NCI-H446 treated with DMSO at 0.1 percent for 48 hours (cell line): ENCODE data around the gene MYH3.
"Not testable (repeated sequence)": the region's sequence is repeated elsewhere in the genome, so short reads cannot be mapped to it uniquely, and the experiment has no call there.

Experiments used
- DNase-seq: peaks from one replicate; lab custom pipeline; 2025; lab: John Stamatoyannopoulos, UW

Gene MYH3

GRCh38 chr17:10657148-10657547 lies at the start of gene MYH3:
Gene MYH3 (minus strand): TSS chr17:10657309. CDS start chr17:10655064, 2,245 bp downstream.
- no peak for DNase-seq

GRCh38 chr17:10705727-10706126 lies 48.6 kb upstream of the MYH3 start:
- no peak for DNase-seq

DNA sequence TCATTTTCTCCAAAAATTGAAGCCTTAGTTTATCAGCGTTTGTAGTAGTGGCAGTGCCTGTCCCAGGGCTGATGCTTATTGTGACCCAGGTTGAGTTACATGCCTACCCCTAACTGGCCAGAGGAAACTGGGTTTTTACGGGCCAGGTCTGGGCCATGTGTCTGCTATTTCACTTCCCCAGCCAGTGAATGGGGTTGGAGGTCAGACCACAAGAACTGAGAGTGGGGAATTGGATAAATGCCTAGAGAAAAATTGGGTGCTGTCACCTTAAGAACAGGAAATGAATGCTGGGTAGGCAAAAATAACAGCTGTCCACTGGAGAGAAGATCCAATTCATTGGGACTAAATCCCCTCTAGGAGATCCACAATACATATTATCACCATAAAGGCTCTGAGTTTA lies 45.5 kb upstream of the MYH3 start:
- no peak for DNase-seq

- no peak for DNase-seq
Observed at GRCh38 chr17:10699856-10700255, 42.7 kb upstream of the MYH3 start.

GRCh38 chr17:10698096-10698818 lies 41.1 kb upstream of the MYH3 start:
- no peak for DNase-seq

DNA sequence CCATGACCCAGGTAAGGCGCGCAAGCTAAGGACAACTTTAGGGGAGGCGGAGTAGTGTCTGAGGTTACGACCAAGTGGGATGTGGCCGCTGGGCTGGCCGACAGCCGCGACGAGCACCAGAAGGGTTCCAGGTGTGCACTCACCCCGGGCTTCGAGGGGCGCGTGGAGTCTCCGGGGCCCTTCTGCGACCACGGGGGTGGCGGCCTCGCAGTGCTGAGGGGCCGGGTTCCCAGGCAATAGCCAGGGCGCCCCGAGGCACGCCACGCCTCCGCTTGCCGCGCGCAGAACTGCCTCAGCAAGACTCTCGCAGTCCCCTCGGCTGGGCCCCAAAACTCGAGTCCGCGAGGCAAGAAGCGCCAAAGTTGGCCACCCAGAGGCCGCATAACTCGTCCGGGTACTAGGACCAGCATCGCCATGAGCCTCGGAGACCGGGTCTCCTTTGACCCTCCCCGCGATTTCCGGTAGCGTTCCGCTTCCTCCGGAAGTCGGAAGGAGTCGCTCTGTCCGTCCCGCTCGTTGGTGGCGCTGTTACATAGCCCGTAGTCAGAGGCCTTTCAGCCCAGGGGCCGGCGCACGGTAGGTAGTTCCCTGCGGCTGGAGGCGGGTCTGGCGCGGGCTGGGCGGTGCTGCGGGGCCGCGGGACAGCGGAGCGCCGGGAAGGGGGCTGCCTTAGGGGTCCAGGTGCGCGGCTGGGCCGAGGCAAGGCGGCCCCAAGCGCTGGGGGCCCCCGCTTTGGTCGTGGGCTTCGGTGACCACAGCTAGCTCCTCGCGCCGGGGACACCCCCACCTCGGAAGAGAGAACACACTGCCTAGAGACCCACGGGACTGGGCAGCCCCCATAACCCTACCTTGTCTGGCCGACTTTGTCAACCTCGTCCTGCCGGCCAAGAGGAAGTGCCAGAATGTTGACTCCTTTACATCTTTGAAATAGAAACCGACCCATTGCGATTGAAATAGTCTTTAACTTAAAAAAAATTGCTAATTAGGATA lies 40.3 kb upstream of the MYH3 start, which contains the start of the genes ADPRM and SCO1:
Gene ADPRM (plus strand): TSS at position 503 of the 990 bp plus-strand sequence. CDS start 7,333 bp downstream, outside the sequence.
Gene SCO1 (minus strand): TSS at position 442 of the 990 bp plus-strand sequence. CDS start 26 bp downstream, at position 416.
- peak; percentile 62 for DNase-seq

DNA sequence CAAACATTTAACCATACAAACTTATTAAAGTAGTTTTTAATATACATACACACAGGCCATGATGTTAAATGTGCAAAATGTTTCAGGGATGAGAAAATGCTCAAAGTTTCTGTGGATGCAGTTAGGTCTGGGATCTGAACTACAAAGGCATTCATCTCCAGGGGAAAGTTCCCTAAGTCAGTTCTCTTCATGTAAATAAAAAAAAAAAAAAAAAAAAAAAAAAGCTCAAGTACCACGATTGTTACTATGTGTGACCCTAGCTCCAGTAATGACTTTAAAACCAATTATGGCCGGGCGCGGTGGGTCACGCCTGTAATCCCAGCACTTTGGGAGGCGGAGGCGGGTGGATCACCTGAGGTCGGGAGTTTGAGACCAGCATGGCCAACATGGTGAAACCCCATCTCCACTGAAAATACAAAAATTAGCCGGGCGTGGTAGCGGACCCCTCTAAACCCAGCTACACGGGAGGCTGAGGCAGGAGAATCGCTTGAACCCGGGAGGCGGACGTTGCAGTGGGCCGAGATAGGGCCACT lies 38.8 kb upstream of the MYH3 start:
- DNase-seq, result not testable (repeated sequence)

GRCh38 chr17:10687499-10687898 lies 30.4 kb upstream of the MYH3 start:
- no peak for DNase-seq

- DNase-seq, result peak; percentile 1
Observed at GRCh38 chr17:10683853-10684252, 26.7 kb upstream of the MYH3 start.

GRCh38 chr17:10681866-10682446 lies 24.8 kb upstream of the MYH3 start:
- DNase-seq, result no peak

DNA sequence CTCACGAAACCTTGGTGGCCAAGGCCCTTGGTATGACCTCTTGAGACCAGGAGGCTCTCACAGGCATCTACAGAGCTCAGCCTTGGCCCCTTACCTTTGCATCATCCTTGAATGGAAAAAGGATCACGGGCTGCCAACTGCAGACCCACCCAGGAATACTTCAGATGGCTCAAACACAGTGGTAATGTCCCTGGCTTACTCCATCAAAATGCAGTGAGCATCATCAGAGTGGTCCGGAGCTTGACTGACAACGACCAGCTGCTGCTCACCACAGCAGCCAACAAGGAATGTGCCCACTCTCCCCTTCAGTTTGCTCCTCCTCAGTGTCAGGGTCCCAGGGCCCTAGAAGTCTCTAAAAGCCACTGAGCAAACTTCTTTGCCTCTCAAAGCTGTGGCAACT lies 17.6 kb upstream of the MYH3 start:
- DNase-seq, result no peak

GRCh38 chr17:10673312-10673711 lies 16.2 kb upstream of the MYH3 start:
- DNase-seq, result no peak

- DNase-seq, result no peak
Observed at GRCh38 chr17:10668775-10669174, 11.7 kb upstream of the MYH3 start.

DNA sequence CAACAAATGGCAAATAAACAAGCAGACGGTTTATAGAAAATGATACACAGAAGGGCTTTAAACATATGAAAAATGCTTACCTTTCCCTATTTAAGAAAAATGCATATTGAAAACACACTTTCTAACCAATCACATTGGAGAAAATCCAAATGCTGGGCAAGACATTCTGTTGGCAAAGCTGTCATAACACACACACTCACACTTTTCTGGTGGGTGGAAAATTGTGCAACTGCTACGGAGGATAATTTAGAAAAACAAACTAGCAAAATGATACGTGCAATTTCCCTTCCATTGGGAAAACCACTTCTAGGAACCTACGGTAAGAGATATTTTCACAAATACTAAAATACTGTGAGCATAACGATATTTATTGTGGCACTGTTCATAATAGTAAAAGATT lies 9.8 kb upstream of the MYH3 start:
- no peak for DNase-seq

DNA sequence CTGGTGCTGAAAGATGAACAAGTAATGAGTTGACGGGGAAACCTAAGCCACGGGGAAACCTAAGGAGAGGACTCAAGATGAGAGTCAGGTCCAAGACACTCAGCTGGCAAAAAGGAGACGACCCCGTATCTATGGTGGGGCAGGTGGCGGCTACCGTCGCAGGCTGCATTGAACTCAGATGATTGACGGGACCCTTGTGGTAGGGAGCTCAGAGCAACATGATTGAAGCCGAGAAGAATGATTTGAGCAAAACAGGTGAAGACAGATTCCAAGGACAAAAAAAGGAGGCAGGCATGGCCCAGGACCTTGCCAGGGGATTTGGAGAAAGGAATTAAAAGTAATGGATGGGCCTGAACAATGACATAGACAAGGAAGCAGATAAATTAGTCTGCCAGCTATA lies 7.5 kb upstream of the MYH3 start:
- no peak for DNase-seq

DNA sequence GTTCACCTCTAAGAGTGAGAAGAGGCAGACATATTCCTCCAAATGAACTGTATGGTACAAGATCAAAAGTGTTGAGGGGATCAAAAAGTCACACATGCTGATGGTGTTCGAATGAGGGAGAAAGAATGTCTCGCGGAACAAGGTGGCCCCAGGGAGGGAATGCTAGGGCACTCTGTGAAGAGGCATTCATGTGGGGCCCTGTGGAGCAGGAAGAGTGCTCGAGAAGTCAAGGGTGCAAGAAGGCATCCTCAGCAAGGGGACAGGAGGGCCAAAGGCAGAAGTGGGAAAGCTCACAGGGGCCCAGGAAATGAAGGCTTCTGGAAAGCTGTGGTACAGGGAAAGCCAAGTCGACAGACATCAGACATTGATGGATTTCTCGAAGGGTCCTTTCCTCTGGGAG lies 6.1 kb upstream of the MYH3 start:
- no peak for DNase-seq

- DNase-seq, result no peak
Observed at GRCh38 chr17:10661437-10661836, 4.3 kb upstream of the MYH3 start.

GRCh38 chr17:10657879-10658278 lies 770 bp upstream of the MYH3 start:
- no peak for DNase-seq

- no peak for DNase-seq
Observed at GRCh38 chr17:10653987-10654386, 3.1 kb downstream of the MYH3 start.

DNA sequence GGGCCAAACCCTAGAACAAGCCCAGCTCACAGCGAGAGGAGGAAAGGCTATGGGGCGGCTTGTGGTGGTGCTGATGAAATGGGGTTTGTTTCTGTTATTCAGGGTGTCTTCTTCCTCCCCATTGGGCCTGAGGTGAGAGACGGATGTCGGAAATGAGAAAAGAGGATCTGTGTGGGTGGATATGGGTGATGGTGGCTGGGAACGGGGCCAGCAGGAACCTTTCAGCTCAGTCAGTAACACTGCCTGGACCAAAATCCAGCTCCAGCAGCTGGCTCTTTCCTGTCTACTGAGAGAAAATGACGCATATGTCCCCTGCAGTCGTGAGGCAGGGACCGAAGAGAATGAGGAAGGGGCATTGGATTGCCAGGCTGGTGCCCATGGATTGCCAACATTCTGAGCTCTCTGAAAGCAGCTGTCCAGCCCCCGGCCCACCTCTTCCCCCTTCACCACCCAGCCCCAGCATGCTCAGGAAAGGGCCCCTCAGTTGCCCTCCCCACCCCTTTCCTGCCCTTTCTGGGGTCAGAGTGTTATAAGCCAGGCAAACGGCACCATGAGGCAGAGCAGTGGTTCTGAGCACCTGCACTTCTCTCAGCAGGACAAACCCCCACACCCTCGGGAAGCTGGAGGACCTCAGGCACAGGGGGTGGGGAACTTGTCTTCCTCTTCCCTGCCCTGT lies 4.0 kb downstream of the MYH3 start:
- no peak for DNase-seq

DNA sequence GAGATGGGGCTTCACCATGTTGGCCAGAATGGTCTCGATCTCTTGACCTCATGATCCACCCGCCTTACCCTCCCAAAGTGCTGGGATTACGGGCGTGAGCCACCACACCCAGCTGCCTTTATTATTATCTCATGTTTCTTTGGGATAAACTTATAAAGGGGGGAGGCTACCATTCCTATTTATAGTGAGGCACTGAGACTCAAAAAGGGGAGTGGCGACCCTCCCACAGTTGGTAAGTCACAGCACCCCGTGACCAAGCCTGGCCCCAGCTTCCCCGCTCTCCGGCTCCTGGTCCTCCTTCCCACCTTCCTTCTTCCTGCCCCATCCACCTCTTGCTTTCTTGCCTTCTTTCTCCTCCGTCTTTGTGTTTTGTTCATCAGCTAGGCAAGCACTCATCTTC lies 5.2 kb downstream of the MYH3 start:
- DNase-seq, result no peak

DNA sequence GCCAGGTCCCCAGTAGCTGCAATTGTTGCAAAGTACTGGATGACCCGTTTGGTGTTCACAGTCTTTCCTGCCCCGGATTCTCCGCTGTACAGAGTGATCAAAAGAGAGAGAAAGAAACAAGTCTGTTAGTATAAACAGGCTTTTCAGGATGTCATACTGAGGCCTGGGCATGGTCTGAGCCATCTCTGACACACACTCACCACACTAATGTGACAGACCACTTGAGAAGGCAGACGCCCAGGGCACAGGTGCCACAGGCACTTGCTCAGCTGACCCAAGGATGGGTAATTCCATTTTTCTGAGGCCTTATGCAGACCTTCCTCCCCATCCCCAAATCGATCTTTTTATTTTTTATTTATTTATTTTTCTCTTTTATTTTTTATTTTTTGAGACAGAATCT lies 7.5 kb downstream of the MYH3 start:
- no peak for DNase-seq
